ENCODE data around the gene PCP4L1.

- no peak for TF ChIP-seq CTCF (IDR thresholded peaks at IDR 0.05; ENCODE audit: low read length)
- TF ChIP-seq EZH2 (optimal IDR thresholded peaks at IDR 0.05; ENCODE audit: low read depth, low read length): no peak
Observed at GRCh38 chr1:161285113-161285512, 26.6 kb downstream of the PCP4L1 start.

Data from MM.1S (cell line).